ENCODE results near the gene TRPM1.

TRPM1 gene

GRCh38 chr15:31101262-31102038 is at the start of gene TRPM1:
TRPM1 (minus strand) TSS chr15:31101725; CDS start chr15:31081355, 20,370 bp downstream.
- DNase-seq (ENCODE audit: low read depth) = no peak

GRCh38 chr15:31150732-31151231 is 49.3 kb upstream of the TRPM1 start:
- DNase-seq (ENCODE audit: low read depth) = no peak

- DNase-seq (ENCODE audit: low read depth) = no peak
These were observed 48.5 kb upstream of the TRPM1 start for GRCh38 chr15:31149987-31150386.

- DNase-seq (ENCODE audit: low read depth) = no peak
These were observed 47.6 kb upstream of the TRPM1 start for GRCh38 chr15:31149088-31149505.

- no peak for DNase-seq (ENCODE audit: low read depth)
These were observed 47.0 kb upstream of the TRPM1 start for GRCh38 chr15:31148297-31149087.

- DNase-seq (ENCODE audit: low read depth) = no peak
These were observed 46.4 kb upstream of the TRPM1 start for GRCh38 chr15:31147944-31148296.

GRCh38 chr15:31147456-31147855 is 45.9 kb upstream of the TRPM1 start:
- DNase-seq (ENCODE audit: low read depth) = no peak

- peak; percentile 24 for DNase-seq (ENCODE audit: low read depth)
These were observed 43.9 kb upstream of the TRPM1 start for GRCh38 chr15:31145271-31145911.

GRCh38 chr15:31141792-31142191 is 40.3 kb upstream of the TRPM1 start:
- DNase-seq (ENCODE audit: low read depth) = no peak

GRCh38 chr15:31136607-31137328 is 35.2 kb upstream of the TRPM1 start:
- DNase-seq (ENCODE audit: low read depth) = no peak

- no peak for DNase-seq (ENCODE audit: low read depth)
These were observed 34.5 kb upstream of the TRPM1 start for GRCh38 chr15:31136016-31136415.

- no peak for DNase-seq (ENCODE audit: low read depth)
These were observed 34.0 kb upstream of the TRPM1 start for GRCh38 chr15:31135523-31135922.

GRCh38 chr15:31133890-31134289 is 32.4 kb upstream of the TRPM1 start:
- DNase-seq (ENCODE audit: low read depth) = no peak

GRCh38 chr15:31131853-31132375 is 30.4 kb upstream of the TRPM1 start:
- DNase-seq (ENCODE audit: low read depth) = no peak

- no peak for DNase-seq (ENCODE audit: low read depth)
These were observed 29.2 kb upstream of the TRPM1 start for GRCh38 chr15:31130576-31131237.

GRCh38 chr15:31129769-31130303 is 28.3 kb upstream of the TRPM1 start:
- DNase-seq (ENCODE audit: low read depth) = no peak

- DNase-seq (ENCODE audit: low read depth) = peak; percentile 76
These were observed 27.6 kb upstream of the TRPM1 start for GRCh38 chr15:31128919-31129768.

GRCh38 chr15:31128477-31128876 is 27.0 kb upstream of the TRPM1 start:
- DNase-seq (ENCODE audit: low read depth) = no peak

- no peak for DNase-seq (ENCODE audit: low read depth)
These were observed 26.2 kb upstream of the TRPM1 start for GRCh38 chr15:31127596-31128261.

Measured in EH (cell line).